GM21360 (cell line): ENCODE data around the gene OR4P4.
A peak's percentile ranks its signal among the peaks of the same experiment; 100 is the strongest.

Source experiments
- ATAC-seq: cut with Tn5 transposase; IDR thresholded peaks from one replicate; pipeline ENCODE4 v1.9.1; 2021; ENCODE audit warnings: mild to moderate bottlenecking, moderate library complexity; ENCODE audit not compliant: unreplicated experiment

OR4P4 gene

GRCh38 chr11:55634813-55635212 is at the start of gene OR4P4:
OR4P4 (plus strand) TSS chr11:55635113.
- ATAC-seq = no peak

- ATAC-seq = no peak
Measured at GRCh38 chr11:55607545-55607944, 27.4 kb upstream of the OR4P4 start, which contains the start of gene OR4C11. OR4C11 (minus strand) TSS chr11:55607645; CDS start chr11:55604373, 3,272 bp downstream.

DNA sequence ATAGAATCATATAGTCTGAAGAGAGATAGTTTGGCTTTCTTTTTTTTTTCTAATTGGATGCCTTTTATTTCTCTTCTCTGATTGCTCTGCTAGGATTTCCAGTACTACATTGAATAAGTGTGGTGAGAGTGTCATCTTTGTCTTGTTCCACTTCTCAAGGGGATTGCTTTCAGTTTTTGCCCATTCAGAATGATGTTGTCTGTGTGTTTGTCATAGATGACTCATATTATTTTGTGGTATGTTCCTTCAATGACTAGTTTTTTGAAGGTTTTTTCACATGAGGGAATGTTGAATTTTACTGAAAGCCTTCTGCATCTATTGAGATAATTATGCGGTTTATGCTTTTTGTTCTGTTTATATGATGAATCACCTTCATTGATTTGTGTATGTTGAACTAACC is 10.4 kb upstream of the OR4P4 start:
- ATAC-seq = no peak

- ATAC-seq = no peak
Measured at GRCh38 chr11:55648027-55648426, 13.1 kb downstream of the OR4P4 start, which contains the start of gene OR4S2. OR4S2 (plus strand) TSS chr11:55648327; CDS start chr11:55650904, 2,577 bp downstream.

DNA sequence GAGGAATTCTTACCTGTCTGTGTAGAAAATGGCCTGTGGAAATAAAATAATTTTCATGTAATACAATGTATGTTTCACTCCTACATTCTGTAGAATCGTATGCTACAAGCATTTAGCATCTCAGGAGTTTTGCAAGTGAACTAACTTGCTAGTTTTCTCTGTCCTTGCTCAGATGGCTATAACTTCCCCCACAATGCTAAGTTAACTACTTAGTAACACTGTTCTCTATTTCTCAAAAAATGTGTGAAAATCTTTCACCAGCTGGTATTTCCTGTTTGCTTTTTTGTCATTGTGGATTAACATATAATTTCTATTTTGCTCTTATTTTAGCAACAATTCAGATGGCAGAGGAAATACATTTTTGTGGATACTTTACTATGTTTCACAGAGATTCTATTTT is 17.6 kb downstream of the OR4P4 start:
- ATAC-seq = no peak

GRCh38 chr11:55655096-55655495 is 20.2 kb downstream of the OR4P4 start:
- no peak for ATAC-seq

DNA sequence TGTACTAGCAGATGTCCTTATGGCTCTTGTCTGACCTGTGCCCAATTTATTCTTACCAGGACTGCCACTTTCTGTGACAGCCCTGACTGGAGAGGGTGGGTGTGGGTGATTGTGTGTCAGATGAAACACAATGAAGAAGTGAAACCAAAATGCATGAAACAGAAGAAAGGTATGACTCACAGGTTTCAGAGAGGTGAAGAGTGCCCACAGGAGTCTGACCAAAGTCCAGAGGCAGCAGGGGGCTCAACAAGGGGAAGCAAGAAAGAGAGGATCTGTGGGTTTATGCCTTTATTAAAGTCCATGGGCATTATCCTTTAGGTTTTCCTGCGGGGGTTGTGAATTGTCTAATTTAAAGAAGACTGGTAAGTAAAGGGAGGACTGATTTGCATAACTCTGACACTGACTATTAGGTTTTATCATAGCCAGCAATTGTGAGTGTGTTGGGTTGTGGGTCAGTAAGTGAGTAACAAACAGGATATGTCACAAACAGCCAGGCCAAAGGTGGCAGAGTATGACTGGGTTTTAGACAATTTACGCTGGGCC is 23.2 kb downstream of the OR4P4 start:
- ATAC-seq = peak; percentile 96

GRCh38 chr11:55658608-55659007 is 23.7 kb downstream of the OR4P4 start:
- ATAC-seq = peak; percentile 32

DNA sequence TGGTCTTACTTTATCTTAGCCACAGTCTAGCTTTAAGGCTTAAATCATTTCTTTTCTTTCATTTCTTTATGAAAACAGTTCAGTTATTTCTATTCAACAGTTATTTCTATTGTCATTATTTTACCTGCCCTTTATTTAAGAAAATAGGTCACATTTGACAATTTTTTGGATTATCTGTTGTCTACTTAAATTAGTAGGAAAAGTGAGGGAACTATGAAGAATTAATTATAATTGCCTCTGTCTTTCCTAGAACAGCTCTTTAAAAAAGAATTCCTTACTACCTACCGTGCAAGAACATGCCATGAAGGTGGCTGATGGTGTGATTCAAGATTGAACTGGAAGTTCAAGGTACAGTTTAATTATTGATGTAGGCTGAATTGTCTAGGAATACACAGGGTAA is 27.0 kb downstream of the OR4P4 start, which contains the start of gene OR4C6:
TSS of gene OR4C6 (plus strand) at position 301 of the 400 bp plus-strand sequence. CDS start 2,966 bp downstream, outside the sequence.
- no peak for ATAC-seq

GRCh38 chr11:55669376-55669775 is 34.5 kb downstream of the OR4P4 start:
- no peak for ATAC-seq

- no peak for ATAC-seq
Measured at GRCh38 chr11:55673860-55674259, 38.9 kb downstream of the OR4P4 start.
